Stimulated activated CD4-positive, alpha-beta T cell treated with anti-CD3 and anti-CD28 coated beads, Interleukin-1b, Interleukin-23, amount 100 ng/mL, for 1 hour (primary cell): ENCODE results near the gene FLYWCH1.
"Not testable (repeated sequence)": the region's sequence is repeated elsewhere in the genome, so short reads cannot be mapped to it uniquely, and the experiment has no call there.

Experiments used
- DNase-seq, 2 donors: peaks; one replicate each; pipeline ENCODE4 v3.0.0-alpha.2; 2020; ENCODE audit warnings: low read depth in 2 of 2

The FLYWCH1 gene

GRCh38 chr16:2899564-2900072 is 12.1 kb upstream of the FLYWCH1 start:
- DNase-seq, result no peak

- no peak for DNase-seq
Measured at GRCh38 chr16:2900526-2901075, 11.1 kb upstream of the FLYWCH1 start.

- no peak for DNase-seq
Measured at GRCh38 chr16:2902337-2903130, 9.2 kb upstream of the FLYWCH1 start.

GRCh38 chr16:2904100-2904921 is 7.4 kb upstream of the FLYWCH1 start:
- peak in 1 of 2 donors; percentile 35 for DNase-seq

- no peak for DNase-seq
Measured at GRCh38 chr16:2904922-2905240, 6.8 kb upstream of the FLYWCH1 start.

- DNase-seq, result peak; percentile 71 to 82
Measured at GRCh38 chr16:2905241-2905987, 6.3 kb upstream of the FLYWCH1 start.

GRCh38 chr16:2905988-2906387 is 5.7 kb upstream of the FLYWCH1 start:
- no peak for DNase-seq

GRCh38 chr16:2907084-2907753 is 4.5 kb upstream of the FLYWCH1 start:
- not testable (repeated sequence) for DNase-seq

GRCh38 chr16:2910441-2910969 is 1.2 kb upstream of the FLYWCH1 start:
- DNase-seq, result no peak

- no peak for DNase-seq
Measured at GRCh38 chr16:2912330-2913199, 834 bp downstream of the FLYWCH1 start.

- no peak for DNase-seq
Measured at GRCh38 chr16:2913603-2914002, 1.9 kb downstream of the FLYWCH1 start.

GRCh38 chr16:2914233-2914632 is 2.5 kb downstream of the FLYWCH1 start:
- DNase-seq, result no peak

- no peak for DNase-seq
Measured at GRCh38 chr16:2915196-2915929, 3.6 kb downstream of the FLYWCH1 start.

- no peak for DNase-seq
Measured at GRCh38 chr16:2919511-2920255, 8.0 kb downstream of the FLYWCH1 start.

GRCh38 chr16:2923481-2923880 is 11.8 kb downstream of the FLYWCH1 start:
- DNase-seq, result no peak

- DNase-seq, result no peak
Measured at GRCh38 chr16:2924901-2925755, 13.4 kb downstream of the FLYWCH1 start.

- DNase-seq, result no peak
Measured at GRCh38 chr16:2925951-2926649, 14.4 kb downstream of the FLYWCH1 start.
